MM.1S (cell line): ENCODE results near the gene PERM1.

ENCODE experiments used
- DNase-seq: peaks from one replicate; pipeline ENCODE4 v3.0.0-alpha.2; 2015
- H2AFZ ChIP-seq: fragments of 300-600 bp; sonication (generic); 2 replicates; pipeline ENCODE4 v1.6.0; 2016; ENCODE audit warnings: antibody characterized with exemption, low read length
- H3F3A ChIP-seq: fragments of 300-600 bp; sonication (generic); 2 replicates; pipeline ENCODE4 v1.6.1; 2016; ENCODE audit warnings: mild to moderate bottlenecking, antibody characterized with exemption, low read length, moderate library complexity, mixed read lengths; ENCODE audit not compliant: insufficient read depth
- H3K27ac ChIP-seq: fragments of 300-600 bp; sonication (generic); 2 replicates; pipeline ENCODE4 v1.5.1; 2016; ENCODE audit warnings: mild to moderate bottlenecking, low read length
- H3K27me3 ChIP-seq: fragments of 300-600 bp; sonication (generic); replicated peaks from 2 replicates; pipeline ENCODE4 v1.6.0; 2016; ENCODE audit warnings: low read length; ENCODE audit not compliant: insufficient read depth
- H3K36me3 ChIP-seq: fragments of 300-600 bp; sonication (generic); replicated peaks from 2 replicates; pipeline ENCODE4 v1.6.1; 2016; ENCODE audit warnings: mild to moderate bottlenecking, low read length, mixed read lengths; ENCODE audit not compliant: insufficient read depth
- H3K4me1 ChIP-seq: fragments of 300-600 bp; sonication (generic); 2 replicates; pipeline ENCODE4 v1.6.1; 2016; ENCODE audit warnings: low read length, mixed read lengths
- H3K4me2 ChIP-seq: fragments of 300-600 bp; sonication (generic); 2 replicates; pipeline ENCODE4 v1.6.0; 2016; ENCODE audit warnings: low read depth, low read length
- H3K4me3 ChIP-seq: fragments of 300-600 bp; sonication (generic); 2 replicates; pipeline ENCODE4 v1.5.1; 2016; ENCODE audit warnings: low read length, mixed read lengths
- H3K79me2 ChIP-seq: fragments of 300-600 bp; sonication (generic); 2 replicates; pipeline ENCODE4 v1.6.1; 2016; ENCODE audit warnings: mixed run types, low read length, mixed read lengths
- H3K9ac ChIP-seq: fragments of 300-600 bp; sonication (generic); 2 replicates; pipeline ENCODE4 v1.6.1; 2016; ENCODE audit warnings: low read length, mixed read lengths
- H3K9me2 ChIP-seq: fragments of 300-600 bp; sonication (generic); replicated peaks from 2 replicates; pipeline ENCODE4 v1.6.1; 2016; ENCODE audit warnings: mild to moderate bottlenecking, low read length, mixed read lengths; ENCODE audit not compliant: insufficient read depth
- H3K9me3 ChIP-seq: fragments of 300-600 bp; sonication (generic); replicated peaks from 2 replicates; pipeline ENCODE4 v1.6.1; 2016; ENCODE audit warnings: mild to moderate bottlenecking, low read length, mixed read lengths; ENCODE audit not compliant: insufficient read depth
- H4K20me1 ChIP-seq: fragments of 300-600 bp; sonication (generic); 2 replicates; pipeline ENCODE4 v1.6.1; 2016; ENCODE audit warnings: mild to moderate bottlenecking, low read length, moderate library complexity, mixed read lengths; ENCODE audit not compliant: insufficient read depth
- CTCF ChIP-seq: fragments of 300-600 bp; sonication (generic); IDR thresholded peaks from 2 replicates; pipeline ENCODE4 v1.5.1; 2016; ENCODE audit warnings: antibody characterized with exemption, low read length, mixed read lengths
- EZH2 ChIP-seq: fragments of 300-600 bp; sonication (generic); optimal IDR thresholded peaks from 2 replicates; pipeline ENCODE3; 2017; ENCODE audit warnings: low read depth, mild to moderate bottlenecking, antibody characterized with exemption, low read length, mixed read lengths
- EZH2phosphoT487 ChIP-seq: fragments of 300-600 bp; sonication (generic); IDR thresholded peaks from 2 replicates; pipeline ENCODE4 v1.6.1; 2018; ENCODE audit warnings: antibody characterized with exemption, low read length

Gene PERM1

GRCh38 chr1:938711-939489, 43.0 kb downstream of the PERM1 start:
- DNase-seq, result no peak

GRCh38 chr1:938088-938683, 43.7 kb downstream of the PERM1 start:
- Histone ChIP-seq H3K27me3 (peaks cover 85% of the 10 kb centered on the region), H3K4me3 (no peak overlapping the region), H3K4me2 (no peak overlapping the region), H3F3A (no peaks in the 10 kb centered on the region), H3K9me3 (no peaks in the 10 kb centered on the region), H3K9me2 (no peaks in the 10 kb centered on the region), H3K36me3 (no peaks in the 10 kb centered on the region), H3K9ac (no peak overlapping the region), H4K20me1 (peaks cover 7% of the 10 kb centered on the region; the same call in 1 of the 2 replicates), H2AFZ (no peak overlapping the region), H3K27ac (no peak overlapping the region), H3K79me2 (no peaks in the 10 kb centered on the region), H3K4me1 (peaks cover 11% of the 10 kb centered on the region; the same call in 1 of the 2 replicates)
- TF ChIP-seq EZH2phosphoT487 (no peak), EZH2 (no peak), CTCF (peak; percentile 42)
- DNase-seq, result peak; percentile 10

More at GRCh38 chr1:938711-939489, 43.0 kb downstream of the PERM1 start:
- Histone ChIP-seq H3K4me2 (no peak overlapping the region), H4K20me1 (peaks cover 7% of the 10 kb centered on the region; the same call in 1 of the 2 replicates), H3K27ac (no peak overlapping the region), H3K79me2 (no peaks in the 10 kb centered on the region), H3K9me3 (no peaks in the 10 kb centered on the region), H3K36me3 (no peaks in the 10 kb centered on the region), H2AFZ (no peak overlapping the region), H3K9me2 (no peaks in the 10 kb centered on the region), H3K4me1 (peaks cover 16% of the 10 kb centered on the region), H3K9ac (no peak overlapping the region), H3F3A (peaks cover 5% of the 10 kb centered on the region; the same call in 1 of the 2 replicates), H3K4me3 (no peak overlapping the region), H3K27me3 (peaks cover 82% of the 10 kb centered on the region)
- TF ChIP-seq CTCF, result peak; percentile 11; the same call in 1 of the 2 replicates
- TF ChIP-seq EZH2, result no peak

- Histone ChIP-seq H3K4me2 (no peak overlapping the region), H2AFZ (no peak overlapping the region), H3K4me1 (peaks cover 11% of the 10 kb centered on the region; the same call in 1 of the 2 replicates), H3K27ac (no peak overlapping the region), H3K9ac (no peak overlapping the region), H3K27me3 (peaks cover 85% of the 10 kb centered on the region), H3K9me3 (no peaks in the 10 kb centered on the region), H3K36me3 (no peaks in the 10 kb centered on the region), H3K4me3 (no peak overlapping the region), H3F3A (no peaks in the 10 kb centered on the region), H3K79me2 (no peaks in the 10 kb centered on the region), H3K9me2 (no peaks in the 10 kb centered on the region), H4K20me1 (peaks cover 7% of the 10 kb centered on the region; the same call in 1 of the 2 replicates)
- no peak for DNase-seq
- TF ChIP-seq EZH2phosphoT487 (no peak), EZH2 (no peak), CTCF (no peak)
Measured at GRCh38 chr1:937521-937920, 44.4 kb downstream of the PERM1 start.
